Measurements from ENCODE around the gene CCL19. TPM values are rescaled to one million over a fixed set of nuclear protein-coding genes. Genes with fewer than 3 reads are reported as not detected.

Gene CCL19
- total RNA-seq, 1 experiment from 2014 or later = not detected

DNA sequence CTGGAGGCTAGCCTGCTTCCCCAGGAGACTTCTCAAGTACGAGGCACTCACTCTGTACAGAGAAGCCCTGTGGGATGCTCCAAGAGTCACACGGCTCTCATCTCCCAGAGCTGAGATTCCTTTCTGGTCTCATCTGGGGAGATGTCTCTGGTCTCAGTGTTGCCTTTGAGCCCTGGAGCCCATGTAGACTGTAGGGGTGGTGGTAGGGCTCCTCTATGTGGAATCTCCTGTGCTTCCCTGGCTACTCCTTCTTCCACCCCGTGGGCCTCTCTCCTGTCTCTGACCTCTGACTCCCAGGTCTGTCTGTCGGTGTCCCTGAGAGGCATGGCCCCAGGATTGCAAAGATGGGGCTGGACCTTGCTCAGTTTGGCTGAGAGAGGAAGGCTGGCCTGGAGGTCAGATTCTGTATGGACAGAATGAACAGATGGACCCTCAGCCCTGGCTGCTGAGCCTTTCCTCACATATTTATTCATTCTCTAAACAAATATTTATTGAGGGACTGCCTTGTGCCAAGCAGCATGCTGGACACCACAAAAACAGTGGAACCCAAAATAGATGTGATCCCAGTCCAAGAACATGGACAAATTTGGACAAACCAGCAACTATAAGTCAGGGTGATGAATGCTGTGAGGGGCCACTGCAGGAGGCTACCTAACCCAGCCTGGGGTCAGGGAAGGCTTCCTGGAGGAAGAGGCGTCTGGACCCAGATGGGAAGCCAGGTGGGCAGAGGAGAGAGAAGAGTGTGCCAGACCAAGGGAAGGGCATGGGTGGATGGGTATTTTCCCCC lies 2.6 kb downstream of the CCL19 start:
- ChIA-PET POLR2A (no interaction called here), CTCF (no interaction called here)
- Histone ChIP-seq H3K36me3 (ENCODE audit: control insufficient read depth, insufficient read depth, low read length) (no peaks in the 10 kb centered on the region), H3K27me3 (replicated peaks; ENCODE audit: control insufficient read depth, insufficient read depth, low read length) (no peaks in the 10 kb centered on the region), H3K9me3 (no peaks in the 10 kb centered on the region), H3K4me1 (peaks cover 4% of the 10 kb centered on the region; the same call in 1 of the 2 replicates), H3K4me3 (ENCODE audit: low read depth, low read length) (no peak overlapping the region)
- no peak for TF ChIP-seq CTCF (IDR thresholded peaks at IDR 0.05; ENCODE audit: insufficient read depth in 1 of 2, low read depth in 1 of 2, low read length in 1 of 2, severe bottlenecking in 1 of 2, unreplicated experiment in 1 of 2)
- intact Hi-C loops (cut with micrococcal nuclease; ENCODE audit: unreplicated experiment) = no loop called here
- Mint-ChIP-seq H3K27me3 (ENCODE audit: insufficient read depth, unreplicated experiment) (peaks cover 3% of the 10 kb centered on the region), H3K27ac (ENCODE audit: unreplicated experiment) (no peak overlapping the region), H3K36me3 (ENCODE audit: insufficient read depth, unreplicated experiment) (no peaks in the 10 kb centered on the region), H3K4me3 (ENCODE audit: unreplicated experiment) (no peak overlapping the region), H3K9me3 (ENCODE audit: unreplicated experiment) (no peaks in the 10 kb centered on the region), H3K4me1 (ENCODE audit: low read depth, unreplicated experiment) (peaks cover 6% of the 10 kb centered on the region)
- no TSS peak for BruUV-seq (replicated peaks)
- no peak for DNase-seq

- CTCF ChIA-PET = interaction anchor here (0.8 kb wide), 1 partner anchor 14 kb away, joined by 3 read pairs; no protein-coding TSS in a partner anchor
- H3K36me3 Mint-ChIP-seq (ENCODE audit: insufficient read depth, unreplicated experiment) = no peaks in the 10 kb centered on the region
- no peaks in the 10 kb centered on the region for H3K9me3 Mint-ChIP-seq (ENCODE audit: unreplicated experiment)
- Histone ChIP-seq H3K9me3 (no peaks in the 10 kb centered on the region), H3K27me3 (replicated peaks; ENCODE audit: control insufficient read depth, insufficient read depth, low read length) (no peaks in the 10 kb centered on the region), H3K36me3 (ENCODE audit: control insufficient read depth, insufficient read depth, low read length) (no peaks in the 10 kb centered on the region), H3K4me3 (ENCODE audit: low read depth, low read length) (no peak overlapping the region), H3K4me1 (peaks cover 4% of the 10 kb centered on the region; the same call in 1 of the 2 replicates)
- H3K27ac Mint-ChIP-seq (ENCODE audit: unreplicated experiment) = no peak overlapping the region
- intact Hi-C loops (cut with micrococcal nuclease; ENCODE audit: unreplicated experiment) = no loop called here
- no peak for DNase-seq
- POLR2A ChIA-PET = no interaction called here
- peaks cover 6% of the 10 kb centered on the region for H3K4me1 Mint-ChIP-seq (ENCODE audit: low read depth, unreplicated experiment)
- BruUV-seq (replicated peaks) = no TSS peak
- no peak for TF ChIP-seq CTCF (IDR thresholded peaks at IDR 0.05; ENCODE audit: insufficient read depth in 1 of 2, low read depth in 1 of 2, low read length in 1 of 2, severe bottlenecking in 1 of 2, unreplicated experiment in 1 of 2)
- no peaks in the 10 kb centered on the region for H3K27me3 Mint-ChIP-seq (ENCODE audit: insufficient read depth, unreplicated experiment)
- no peak overlapping the region for H3K4me3 Mint-ChIP-seq (ENCODE audit: unreplicated experiment)
Observed at GRCh38 chr9:34687276-34688030, 3.6 kb downstream of the CCL19 start.

DNA sequence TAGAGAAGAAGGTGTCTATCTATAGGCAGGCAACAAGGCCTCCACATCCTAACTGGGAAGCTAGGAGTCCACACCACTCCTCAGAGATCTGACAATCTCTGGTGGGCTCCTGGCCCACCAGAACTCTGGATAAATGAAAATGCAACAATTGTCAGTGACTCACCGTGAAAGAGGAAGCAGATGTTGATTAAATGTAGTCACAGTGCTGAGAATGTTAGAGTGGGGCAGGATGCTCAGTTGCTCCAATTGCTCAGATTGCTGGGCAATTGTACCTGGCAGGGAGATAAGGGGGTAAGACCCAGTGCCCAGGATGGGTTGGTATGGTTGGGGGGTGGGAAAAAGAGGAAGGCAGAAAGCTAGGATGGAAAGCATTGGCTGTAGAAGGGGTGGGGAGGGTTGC lies 4.3 kb downstream of the CCL19 start:
- no TSS peak for BruUV-seq (replicated peaks)
- no peaks in the 10 kb centered on the region for H3K36me3 ChIP-seq (ENCODE audit: control insufficient read depth, insufficient read depth, low read length)
- Mint-ChIP-seq H3K27me3 (ENCODE audit: insufficient read depth, unreplicated experiment) (no peaks in the 10 kb centered on the region), H3K4me3 (ENCODE audit: unreplicated experiment) (no peak overlapping the region), H3K36me3 (ENCODE audit: insufficient read depth, unreplicated experiment) (no peaks in the 10 kb centered on the region), H3K9me3 (ENCODE audit: unreplicated experiment) (no peaks in the 10 kb centered on the region), H3K27ac (ENCODE audit: unreplicated experiment) (no peak overlapping the region), H3K4me1 (ENCODE audit: low read depth, unreplicated experiment) (peaks cover 6% of the 10 kb centered on the region)
- ChIA-PET CTCF (interaction anchor here (0.8 to 2.1 kb wide), 2 partner anchors 15 to 16 kb away, joined by 3 to 10 read pairs; no protein-coding TSS in a partner anchor), POLR2A (no interaction called here)
- no peak for DNase-seq
- no peak overlapping the region for H3K4me3 ChIP-seq (ENCODE audit: low read depth, low read length)
- no peaks in the 10 kb centered on the region for H3K9me3 ChIP-seq
- H3K27me3 ChIP-seq (replicated peaks; ENCODE audit: control insufficient read depth, insufficient read depth, low read length) = no peaks in the 10 kb centered on the region
- intact Hi-C loops (cut with micrococcal nuclease; ENCODE audit: unreplicated experiment) = no loop called here
- peaks cover 4% of the 10 kb centered on the region; the same call in 1 of the 2 replicates for H3K4me1 ChIP-seq
- no peak for TF ChIP-seq CTCF (IDR thresholded peaks at IDR 0.05; ENCODE audit: insufficient read depth in 1 of 2, low read depth in 1 of 2, low read length in 1 of 2, severe bottlenecking in 1 of 2, unreplicated experiment in 1 of 2)

All from Caco-2 (cell line).